ENCODE measurements around the gene FOXC1.

DNA sequence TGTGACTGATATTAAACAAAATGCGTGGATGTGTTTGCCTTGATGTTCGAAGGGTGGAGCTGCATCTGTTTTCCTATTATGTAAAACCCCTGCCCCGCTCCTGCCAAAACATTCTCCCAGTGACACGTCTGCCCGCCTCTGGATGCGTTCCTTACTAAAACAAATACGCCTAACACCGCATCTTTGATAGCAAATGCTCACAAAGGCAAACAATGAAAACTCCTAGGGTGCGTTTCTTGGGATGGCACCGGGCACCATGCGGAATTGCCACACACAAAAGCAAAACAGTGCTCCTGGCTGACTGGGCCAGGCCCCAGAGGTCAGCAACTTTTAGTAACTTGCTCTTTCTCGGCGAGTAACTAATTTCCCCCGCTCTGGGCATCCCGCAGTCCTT is 9.0 kb upstream of the FOXC1 start:
- TF ChIP-seq, protein P1, sequence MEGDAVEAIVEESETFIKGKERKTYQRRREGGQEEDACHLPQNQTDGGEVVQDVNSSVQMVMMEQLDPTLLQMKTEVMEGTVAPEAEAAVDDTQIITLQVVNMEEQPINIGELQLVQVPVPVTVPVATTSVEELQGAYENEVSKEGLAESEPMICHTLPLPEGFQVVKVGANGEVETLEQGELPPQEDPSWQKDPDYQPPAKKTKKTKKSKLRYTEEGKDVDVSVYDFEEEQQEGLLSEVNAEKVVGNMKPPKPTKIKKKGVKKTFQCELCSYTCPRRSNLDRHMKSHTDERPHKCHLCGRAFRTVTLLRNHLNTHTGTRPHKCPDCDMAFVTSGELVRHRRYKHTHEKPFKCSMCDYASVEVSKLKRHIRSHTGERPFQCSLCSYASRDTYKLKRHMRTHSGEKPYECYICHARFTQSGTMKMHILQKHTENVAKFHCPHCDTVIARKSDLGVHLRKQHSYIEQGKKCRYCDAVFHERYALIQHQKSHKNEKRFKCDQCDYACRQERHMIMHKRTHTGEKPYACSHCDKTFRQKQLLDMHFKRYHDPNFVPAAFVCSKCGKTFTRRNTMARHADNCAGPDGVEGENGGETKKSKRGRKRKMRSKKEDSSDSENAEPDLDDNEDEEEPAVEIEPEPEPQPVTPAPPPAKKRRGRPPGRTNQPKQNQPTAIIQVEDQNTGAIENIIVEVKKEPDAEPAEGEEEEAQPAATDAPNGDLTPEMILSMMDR (IDR thresholded peaks at IDR 0.05), result no peak
- no peak for TF ChIP-seq POLR2A (IDR thresholded peaks at IDR 0.05)

Data from tibial nerve (tissue), 3 donors.